Lung (tissue), 12 donors: ENCODE measurements around the gene MAN1B1. TPM values are rescaled to one million over a fixed set of nuclear protein-coding genes. Genes with fewer than 3 reads are reported as not detected.

Experiments used
- ATAC-seq: fragments of 200-7000 bp; cut with Tn5 transposase; one replicate; pipeline ENCODE4 v1.9.1; 2020; ENCODE audit warnings: moderate number of reproducible peaks; ENCODE audit not compliant: insufficient read depth, low FRiP score
- DNase-seq, 3 donors: peaks; one replicate each; pipeline ENCODE4 v3.0.0-alpha.2; 2013 to 2017
- H3K27ac ChIP-seq, 2 donors: one replicate each; pipeline ENCODE4 v1.5.1; 2013; ENCODE audit warnings: mild to moderate bottlenecking in 2 of 2, moderate library complexity in 2 of 2, control low read depth in 1 of 2, inconsistent platforms in 1 of 2, low read depth in 1 of 2, low read length in 1 of 2
- H3K27me3 ChIP-seq, 3 donors: one replicate each; pipeline ENCODE4 v1.5.1; 2013; ENCODE audit warnings: low read length in 2 of 3; ENCODE audit not compliant: control insufficient read depth in 3 of 3, insufficient read depth in 3 of 3
- H3K36me3 ChIP-seq, 4 donors: one replicate each; pipeline ENCODE4 v1.5.1; 2013; ENCODE audit warnings: low read length in 4 of 4, mild to moderate bottlenecking in 1 of 4, moderate library complexity in 1 of 4; ENCODE audit not compliant: control insufficient read depth in 4 of 4, insufficient read depth in 4 of 4
- H3K4me1 ChIP-seq, 5 donors: one replicate each; pipeline ENCODE4 v1.5.1; 2013; ENCODE audit warnings: low read length in 5 of 5, mild to moderate bottlenecking in 2 of 5, moderate library complexity in 1 of 5; ENCODE audit not compliant: control insufficient read depth in 5 of 5, insufficient read depth in 5 of 5
- H3K4me3 ChIP-seq: one replicate; pipeline ENCODE4 v1.5.1; 2013; ENCODE audit warnings: mild to moderate bottlenecking, control low read depth, moderate library complexity
- H3K9ac ChIP-seq, 2 donors: one replicate each; pipeline ENCODE4 v1.5.1; 2013; ENCODE audit warnings: low read length in 2 of 2, control low read depth in 1 of 2; ENCODE audit not compliant: insufficient read depth in 1 of 2
- H3K9me3 ChIP-seq, 4 donors: one replicate each; pipeline ENCODE4 v1.5.1; 2013; ENCODE audit warnings: low read length in 3 of 4, mild to moderate bottlenecking in 1 of 4, moderate library complexity in 1 of 4; ENCODE audit not compliant: control insufficient read depth in 4 of 4, insufficient read depth in 3 of 4
- WGBS, 2 donors: extraction: QIAGEN DNeasy Blood & Tissue Kit; methylation state at CpG; one replicate each; pipeline ENCODE4 v1.1.7; 2013; 5-methylcytosine and 5-hydroxymethylcytosine counted together
- polyA plus RNA-seq, 2 donors: library from polyadenylated mRNA; stranded (reverse); fragments of 200-250 nt; gene quantifications; one replicate each; pipeline ENCODE4 v1.2.1, GENCODE V29; 2013
- total RNA-seq, 2 donors: library from RNA; depleted of rRNA in 1 of 2; stranded (reverse); fragments of >200 nt in 1 of 2; gene quantifications; one replicate each; pipeline ENCODE4 v1.2.1, GENCODE V29; 2014 to 2021
- TF ChIP-seq, protein P1 (sequence below): IDR thresholded peaks from 2 replicates; pipeline ENCODE4 v1.5.1; 2012; ENCODE audit warnings: mild to moderate bottlenecking; ENCODE audit errors: control extremely low read depth, extremely low read depth
- donor health status: control.
- donor health status: control.
- donor health status: Bipolar disorder and iron deficiency.
- donor health status: healthy.
- donor health status: DM: yes; HTN: yes; CAD: no.

Gene MAN1B1
- total and polyA plus RNA-seq, 4 donors, result 40.3 to 70.9 (median 56.8) TPM

DNA sequence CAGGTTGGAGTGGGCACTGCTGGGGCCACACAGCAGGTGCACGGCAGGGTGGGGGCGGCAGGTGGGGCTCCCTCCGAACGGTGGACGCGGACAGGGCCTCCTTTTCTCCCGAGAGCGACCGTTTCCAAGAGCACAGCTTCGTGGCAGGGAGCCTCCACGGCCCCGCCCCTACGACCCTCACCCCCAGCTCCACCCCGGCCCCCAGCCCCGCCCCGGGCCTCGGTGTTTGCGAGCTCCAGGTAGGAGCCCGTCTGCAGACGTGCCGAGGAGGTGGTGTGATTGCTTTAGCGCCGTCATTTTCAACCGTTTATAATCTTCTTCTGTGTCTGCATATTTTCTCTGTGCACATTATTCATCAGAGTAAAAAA, 61.0 kb downstream of the MAN1B1 start:
- ATAC-seq, result no peak

DNA sequence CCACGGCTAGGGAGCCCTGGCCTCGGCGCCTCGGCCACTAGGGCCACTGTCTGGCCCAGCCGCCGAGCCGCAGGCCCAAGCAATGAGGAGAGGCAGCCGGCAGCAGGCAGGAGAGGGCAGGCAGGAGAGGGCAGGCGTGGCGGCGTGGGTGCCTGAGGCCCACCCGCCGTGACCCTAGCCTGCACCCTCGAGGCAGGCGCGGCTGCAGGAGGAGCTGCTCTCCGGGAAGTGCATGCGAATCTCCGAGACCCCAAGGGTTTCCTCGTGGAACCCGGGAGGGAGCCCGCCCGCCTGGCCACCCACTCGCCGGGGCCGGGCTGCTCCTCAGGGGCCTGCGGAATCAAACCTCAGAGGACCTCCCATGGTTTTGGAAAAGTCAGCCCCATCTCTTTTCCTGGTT, 61.5 kb downstream of the MAN1B1 start:
- H3K36me3 ChIP-seq, result no peaks in the 10 kb centered on the region
- H3K9ac ChIP-seq, result no peak overlapping the region
- no peaks in the 10 kb centered on the region for H3K4me1 ChIP-seq
- H3K9me3 ChIP-seq, result no peaks in the 10 kb centered on the region
- ATAC-seq (no peak), DNase-seq (no peak)
- peaks cover 3 to 18% (median 7%) of the 10 kb centered on the region in 3 donors for H3K27me3 ChIP-seq
- 70 to 78% methylated on average over 27 of the region's 27 CpGs for WGBS, 2 donors
- TF ChIP-seq, protein P1, sequence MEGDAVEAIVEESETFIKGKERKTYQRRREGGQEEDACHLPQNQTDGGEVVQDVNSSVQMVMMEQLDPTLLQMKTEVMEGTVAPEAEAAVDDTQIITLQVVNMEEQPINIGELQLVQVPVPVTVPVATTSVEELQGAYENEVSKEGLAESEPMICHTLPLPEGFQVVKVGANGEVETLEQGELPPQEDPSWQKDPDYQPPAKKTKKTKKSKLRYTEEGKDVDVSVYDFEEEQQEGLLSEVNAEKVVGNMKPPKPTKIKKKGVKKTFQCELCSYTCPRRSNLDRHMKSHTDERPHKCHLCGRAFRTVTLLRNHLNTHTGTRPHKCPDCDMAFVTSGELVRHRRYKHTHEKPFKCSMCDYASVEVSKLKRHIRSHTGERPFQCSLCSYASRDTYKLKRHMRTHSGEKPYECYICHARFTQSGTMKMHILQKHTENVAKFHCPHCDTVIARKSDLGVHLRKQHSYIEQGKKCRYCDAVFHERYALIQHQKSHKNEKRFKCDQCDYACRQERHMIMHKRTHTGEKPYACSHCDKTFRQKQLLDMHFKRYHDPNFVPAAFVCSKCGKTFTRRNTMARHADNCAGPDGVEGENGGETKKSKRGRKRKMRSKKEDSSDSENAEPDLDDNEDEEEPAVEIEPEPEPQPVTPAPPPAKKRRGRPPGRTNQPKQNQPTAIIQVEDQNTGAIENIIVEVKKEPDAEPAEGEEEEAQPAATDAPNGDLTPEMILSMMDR, result no peak
- H3K27ac ChIP-seq, result no peak overlapping the region
- H3K4me3 ChIP-seq, result no peak overlapping the region

More for the DNA sequence above, 61.0 kb downstream of the MAN1B1 start:
- Histone ChIP-seq H3K36me3 (no peaks in the 10 kb centered on the region), H3K4me3 (no peak overlapping the region), H3K27me3 (peaks cover 0 to 14% (median 7%) of the 10 kb centered on the region in 3 donors), H3K9me3 (no peaks in the 10 kb centered on the region), H3K27ac (no peak overlapping the region), H3K4me1 (no peaks in the 10 kb centered on the region), H3K9ac (no peak overlapping the region)
- WGBS, 2 donors, result 29 to 31% methylated on average over 24 of the region's 24 CpGs
- TF ChIP-seq, protein P1, result no peak
- no peak for DNase-seq

DNA sequence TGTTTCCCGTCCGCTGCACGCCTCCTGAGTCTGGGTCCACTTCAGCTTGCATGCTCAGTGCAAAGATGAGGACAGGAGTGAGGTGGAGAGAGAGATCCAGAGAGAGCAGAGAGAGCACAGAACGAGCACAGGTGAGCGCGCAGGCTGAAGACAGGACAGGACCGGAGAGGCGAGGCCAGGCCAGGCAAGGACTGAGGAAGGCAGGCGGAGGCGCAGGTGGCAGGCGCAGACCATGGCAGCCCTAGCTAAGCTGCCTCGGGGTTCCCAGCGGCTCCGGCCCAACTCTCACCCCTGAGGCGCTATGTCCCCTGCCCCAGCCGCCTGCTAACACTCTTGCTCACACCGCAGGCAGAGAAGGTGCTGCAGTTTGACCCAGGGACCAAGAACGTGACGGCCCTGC, 61.9 kb downstream of the MAN1B1 start:
- 81 to 86% methylated on average over 19 of the region's 19 CpGs for WGBS, 2 donors
- Histone ChIP-seq H3K9me3 (no peaks in the 10 kb centered on the region), H3K27ac (no peak overlapping the region)

DNA sequence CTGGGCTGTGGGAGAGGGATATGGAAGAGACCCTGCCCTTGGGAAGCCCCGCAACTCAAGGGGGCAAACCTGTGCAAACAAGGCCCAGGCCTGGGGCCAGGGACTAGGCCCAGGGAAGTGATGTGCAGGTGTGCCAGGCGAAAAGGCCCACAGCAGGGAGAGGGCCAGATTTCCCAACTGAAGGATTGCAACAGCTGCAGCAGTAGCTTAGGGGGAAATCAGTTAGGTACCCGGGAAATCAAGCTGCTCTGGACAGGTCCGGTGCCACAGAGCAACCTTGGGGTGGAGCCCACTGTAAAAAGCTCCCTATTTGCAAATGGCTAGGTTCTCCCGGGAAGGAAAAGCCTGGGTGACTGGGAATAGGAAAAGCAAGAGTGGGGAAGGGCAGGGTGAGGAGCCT, 62.6 kb downstream of the MAN1B1 start:
- DNase-seq (no peak), ATAC-seq (no peak)
- Histone ChIP-seq H3K27ac (no peak overlapping the region), H3K4me3 (no peak overlapping the region), H3K27me3 (peaks cover 4 to 22% (median 7%) of the 10 kb centered on the region in 3 donors), H3K4me1 (no peaks in the 10 kb centered on the region), H3K9me3 (no peaks in the 10 kb centered on the region), H3K9ac (no peak overlapping the region), H3K36me3 (no peaks in the 10 kb centered on the region)
- TF ChIP-seq, protein P1, result no peak
- 75 to 84% methylated on average over 5 of the region's 5 CpGs for WGBS, 2 donors

More for the DNA sequence above, 61.9 kb downstream of the MAN1B1 start:
- ATAC-seq (no peak), DNase-seq (no peak)
- Histone ChIP-seq H3K36me3 (no peaks in the 10 kb centered on the region), H3K9ac (no peak overlapping the region), H3K4me3 (no peak overlapping the region), H3K27me3 (peaks cover 4 to 22% (median 7%) of the 10 kb centered on the region in 3 donors), H3K4me1 (no peaks in the 10 kb centered on the region)
- TF ChIP-seq, protein P1, result no peak
